ENCODE data around the gene GCGR. TPM values are rescaled to one million over a fixed set of nuclear protein-coding genes. Genes with fewer than 3 reads are reported as not detected.

Gene GCGR
- total RNA-seq, 4 donors from 2014 or later = not detected

DNA sequence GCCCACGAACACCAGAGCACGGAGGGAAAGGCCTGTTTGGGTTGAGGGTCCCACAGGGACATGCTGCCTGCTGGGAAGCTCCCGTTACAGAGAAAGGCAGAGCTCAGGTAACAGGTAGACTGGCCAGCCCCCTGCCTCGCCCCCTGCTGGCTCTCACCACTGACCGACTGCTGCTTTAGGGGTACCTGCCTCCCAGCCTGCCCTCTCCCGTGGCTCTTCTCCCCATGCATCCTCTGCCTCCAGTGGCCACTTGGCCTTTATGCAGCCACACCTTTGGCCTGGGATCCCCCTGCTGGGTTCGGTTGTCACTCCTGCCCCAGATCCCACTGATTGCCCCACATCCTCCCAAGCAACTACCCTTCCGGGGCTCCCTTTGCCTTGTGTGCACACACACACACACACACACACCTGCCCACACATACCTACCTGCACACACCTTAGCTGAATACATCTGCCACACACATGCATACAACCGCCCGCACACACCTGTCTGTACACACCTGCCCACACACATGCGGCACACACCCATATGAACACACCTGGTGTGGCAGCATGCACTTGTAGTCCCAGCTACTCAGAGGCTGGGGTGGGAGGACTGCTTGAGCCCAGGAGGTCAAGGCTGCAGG lies 22.0 kb downstream of the GCGR start:
- DNase-seq (ENCODE audit: low spot score) (no peak), ATAC-seq (ENCODE audit: low FRiP score) (no peak)
- TF ChIP-seq CTCF (IDR thresholded peaks at IDR 0.05) = no peak

GRCh38 chr17:81828656-81829055 lies 24.7 kb downstream of the GCGR start:
- TF ChIP-seq CTCF (IDR thresholded peaks at IDR 0.05) = no peak
- no peak for ATAC-seq (ENCODE audit: low FRiP score)
- no peak for DNase-seq (ENCODE audit: low spot score)

DNA sequence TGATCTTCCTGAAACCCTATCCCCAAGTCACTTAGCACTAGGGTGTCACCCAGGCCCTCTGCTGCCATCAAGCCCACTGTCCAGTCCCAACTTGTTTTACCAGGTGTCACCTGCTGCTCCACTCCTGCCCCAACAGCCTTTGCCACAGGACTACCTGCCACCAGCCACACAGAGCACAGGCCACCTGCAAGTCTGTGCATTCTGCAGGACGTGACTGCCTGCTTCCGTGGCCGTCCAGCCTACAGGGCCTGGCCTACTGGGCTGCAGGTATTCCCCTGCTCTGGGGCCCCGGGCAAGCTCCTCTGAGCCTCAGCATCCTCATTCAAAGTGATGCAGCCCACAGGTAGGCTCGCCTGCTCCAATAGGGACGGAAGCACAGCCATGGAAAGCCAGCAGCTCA lies 25.9 kb downstream of the GCGR start:
- DNase-seq (ENCODE audit: low spot score) (no peak), ATAC-seq (ENCODE audit: low FRiP score) (no peak)
- no peak for TF ChIP-seq CTCF (IDR thresholded peaks at IDR 0.05)

GRCh38 chr17:81831563-81831956 lies 27.6 kb downstream of the GCGR start:
- DNase-seq (ENCODE audit: low spot score) = no peak
- ATAC-seq (ENCODE audit: low FRiP score) = no peak
- TF ChIP-seq CTCF (IDR thresholded peaks at IDR 0.05) = no peak

- DNase-seq (ENCODE audit: low spot score) = no peak
- peak; percentile 13 for ATAC-seq (ENCODE audit: low FRiP score)
Measured at GRCh38 chr17:81831957-81832607, 28.1 kb downstream of the GCGR start.

DNA sequence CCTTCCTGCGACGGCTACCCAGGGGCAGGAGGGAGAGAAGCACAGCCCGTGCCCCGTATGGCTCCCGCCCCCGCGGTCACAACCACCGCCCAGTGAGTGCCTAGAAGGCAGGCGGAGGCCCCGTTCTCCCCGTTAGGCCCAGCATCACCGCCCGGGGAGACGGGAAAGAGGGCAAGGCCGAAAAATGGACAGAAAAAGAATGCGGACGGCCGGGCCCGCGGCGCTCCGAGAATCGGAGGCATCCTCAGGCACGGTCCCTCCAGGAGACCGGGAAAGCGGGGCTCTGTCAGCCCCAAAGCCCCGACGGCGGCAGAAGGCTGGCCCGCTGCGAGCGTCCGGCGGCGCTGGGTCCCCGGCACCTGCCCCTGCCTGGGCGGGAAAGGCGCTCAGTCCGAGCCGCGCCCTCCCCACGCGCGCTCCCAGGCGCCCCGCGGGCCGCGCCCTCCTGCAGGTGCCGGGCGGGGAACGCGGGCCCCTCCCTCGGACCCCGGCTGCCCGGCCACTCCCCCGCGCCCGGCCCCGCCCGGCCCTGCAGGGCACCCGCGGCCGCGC lies 28.7 kb downstream of the GCGR start:
- DNase-seq (ENCODE audit: low spot score) (no peak), ATAC-seq (ENCODE audit: low FRiP score) (peak; percentile 53)
- TF ChIP-seq CTCF (IDR thresholded peaks at IDR 0.05) = no peak

More at GRCh38 chr17:81831957-81832607, 28.1 kb downstream of the GCGR start:
- TF ChIP-seq CTCF (IDR thresholded peaks at IDR 0.05) = no peak
